GM12865 (cell line): ENCODE measurements around the gene ATAT1.

Experiments used
- DNase-seq: peaks from one replicate; pipeline ENCODE4 v3.0.0; 2010; ENCODE audit warnings: low read depth
- H3K4me3 ChIP-seq: 2 replicates; pipeline ENCODE4 v1.5.1; 2011; ENCODE audit warnings: mild to moderate bottlenecking, low read depth, low read length, control low read depth
- CTCF ChIP-seq: IDR thresholded peaks from 2 replicates; pipeline ENCODE4 v1.5.1; 2011; ENCODE audit warnings: low read length, control low read depth, low read depth, inconsistent platforms; ENCODE audit not compliant: insufficient read depth; ENCODE audit errors: missing control alignments

Gene ATAT1

GRCh38 chr6:30626484-30627366 is at the start of gene ATAT1:
Gene ATAT1, plus strand, starts transcription at chr6:30626874.
- DNase-seq = peak; percentile 85
- peak within 1 kb of the TSS; percentile 68 for H3K4me3 ChIP-seq
- peak; percentile 52 for TF ChIP-seq CTCF

GRCh38 chr6:30578051-30578450 is 48.6 kb upstream of the ATAT1 start:
- no peak for TF ChIP-seq CTCF
- DNase-seq = no peak
- no peak overlapping the region for H3K4me3 ChIP-seq

- no peak overlapping the region for H3K4me3 ChIP-seq
- no peak for TF ChIP-seq CTCF
- DNase-seq = no peak
Observed at GRCh38 chr6:30583921-30584320, 42.8 kb upstream of the ATAT1 start.

- no peak overlapping the region for H3K4me3 ChIP-seq
- TF ChIP-seq CTCF = no peak
- no peak for DNase-seq
Observed at GRCh38 chr6:30589754-30590358, 36.8 kb upstream of the ATAT1 start.

GRCh38 chr6:30590509-30590908 is 36.2 kb upstream of the ATAT1 start:
- no peak for DNase-seq
- no peak for TF ChIP-seq CTCF
- H3K4me3 ChIP-seq = no peak overlapping the region

GRCh38 chr6:30591008-30591407 is 35.7 kb upstream of the ATAT1 start:
- TF ChIP-seq CTCF = no peak
- no peak overlapping the region for H3K4me3 ChIP-seq

More at GRCh38 chr6:30591008-30591407, 35.7 kb upstream of the ATAT1 start:
- DNase-seq = no peak
